ENCODE measurements around the gene WNT9A. TPM values are rescaled to one million over a fixed set of nuclear protein-coding genes. Genes with fewer than 3 reads are reported as not detected.

Gene WNT9A
- polyA plus RNA-seq, 1 of the 3 experiments (the other 2 are of a cell fraction), result 0.31 TPM

DNA sequence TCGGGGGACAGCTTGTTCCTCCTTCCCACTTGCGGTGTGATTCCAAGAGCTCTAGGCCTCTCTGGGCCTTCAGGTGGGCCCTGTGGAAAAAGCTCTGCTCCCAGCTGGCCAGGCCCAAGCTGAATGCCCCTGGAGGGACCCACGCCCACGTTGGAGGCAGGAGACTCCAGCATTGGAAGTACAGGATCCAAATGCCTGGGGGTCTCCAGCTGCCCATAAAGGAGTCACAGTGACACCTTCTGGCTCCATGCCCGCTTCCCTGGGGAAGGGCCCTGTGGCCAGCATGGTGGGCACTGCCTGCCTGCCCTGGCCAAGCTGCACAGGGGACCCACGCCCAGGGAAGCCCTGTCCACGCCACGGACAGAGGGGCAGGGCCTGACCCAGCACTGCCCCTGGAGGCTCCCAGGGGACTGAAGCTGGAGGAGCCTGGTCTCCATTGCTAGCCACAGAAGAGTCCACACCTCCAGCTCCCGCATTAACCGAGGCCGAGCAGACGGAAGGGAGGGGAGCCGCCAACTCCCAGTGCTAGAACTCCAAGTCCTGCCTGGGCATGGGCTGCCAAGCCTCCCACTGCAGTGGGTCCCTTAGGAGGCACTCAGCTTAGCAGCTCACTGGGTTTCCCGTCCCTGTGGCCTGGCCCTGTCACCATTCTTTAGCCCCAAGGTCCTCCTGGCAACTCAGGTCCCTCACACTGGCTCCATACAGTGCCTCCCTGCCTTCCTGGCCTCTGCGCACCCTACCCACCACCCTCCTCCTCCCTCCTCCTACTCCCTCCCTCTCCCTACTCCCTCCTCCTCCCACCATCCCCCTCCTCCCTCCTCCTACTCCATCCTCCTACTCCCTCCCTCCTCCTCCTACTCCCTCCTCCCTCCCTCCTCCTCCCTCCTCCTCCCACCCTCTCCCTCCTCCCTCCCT is 41.9 kb downstream of the WNT9A start:
- Histone ChIP-seq H3K4me2 (no peak overlapping the region), H3K36me3 (replicated peaks in 1 of 2; ENCODE audit: control insufficient read depth in 1 of 2, insufficient read depth in 2 of 2, low read length in 1 of 2) (no peaks in the 10 kb centered on the region), H3K9me2 (no peaks in the 10 kb centered on the region), H3K9ac (no peak overlapping the region), H3F3A (replicated peaks; ENCODE audit: insufficient read depth) (no peaks in the 10 kb centered on the region), H3K4me3 (ENCODE audit: low read depth in 2 of 2, low read length in 1 of 2) (no peak overlapping the region), H3K27ac (ENCODE audit: low read depth in 2 of 2, low read length in 1 of 2) (no peak overlapping the region), H3K27me3 (ENCODE audit: insufficient read depth) (no peaks in the 10 kb centered on the region), H2AFZ (ENCODE audit: low read depth) (no peak overlapping the region), H3K9me3 (no peaks in the 10 kb centered on the region), H3K79me2 (ENCODE audit: insufficient read depth) (no peaks in the 10 kb centered on the region), H4K20me1 (ENCODE audit: insufficient read depth) (no peaks in the 10 kb centered on the region), H3K4me1 (ENCODE audit: control insufficient read depth in 1 of 2, insufficient read depth in 2 of 2, low read depth in 1 of 2, low read length in 1 of 2) (no peaks in the 10 kb centered on the region)
- 61% methylated on average over 11 of the region's 15 CpGs for WGBS (ENCODE audit: low lambda C conversion rate)
- ChIA-PET POLR2A (no interaction called here), CTCF (interaction anchor here (1.1 kb wide), 1 partner anchor 40 kb away, joined by 4 read pairs; no protein-coding TSS in a partner anchor)
- DNase-seq, result no peak
- TF ChIP-seq MEF2A (IDR thresholded peaks at IDR 0.05; ENCODE audit: borderline replicate concordance, low read depth) (no peak), FOXM1 (IDR thresholded peaks at IDR 0.05; ENCODE audit: low read depth) (no peak), MXI1 (IDR thresholded peaks at IDR 0.05; ENCODE audit: low read depth, low read length) (no peak), RXRA (IDR thresholded peaks at IDR 0.05; ENCODE audit: borderline replicate concordance, low read depth) (no peak), RCOR1 (IDR thresholded peaks at IDR 0.05; ENCODE audit: low read length) (no peak), TEAD4 (IDR thresholded peaks at IDR 0.05; ENCODE audit: borderline replicate concordance, insufficient read depth) (no peak), GATA2 (CRISPR knock-in tag; IDR thresholded peaks at IDR 0.05) (no peak), JUND (IDR thresholded peaks at IDR 0.05) (no peak), RFX5 (IDR thresholded peaks at IDR 0.05; ENCODE audit: low read length) (no peak), FOXJ3 (CRISPR knock-in tag; IDR thresholded peaks at IDR 0.05) (no peak), ELF1 (IDR thresholded peaks at IDR 0.05) (no peak), SMC3 (IDR thresholded peaks at IDR 0.05; ENCODE audit: low read depth, low read length) (no peak), RAD21 (IDR thresholded peaks at IDR 0.05; ENCODE audit: low read length) (no peak), CHD2 (IDR thresholded peaks at IDR 0.05; ENCODE audit: low read length, partially characterized antibody) (no peak)
- TF ChIP-seq, protein P1, sequence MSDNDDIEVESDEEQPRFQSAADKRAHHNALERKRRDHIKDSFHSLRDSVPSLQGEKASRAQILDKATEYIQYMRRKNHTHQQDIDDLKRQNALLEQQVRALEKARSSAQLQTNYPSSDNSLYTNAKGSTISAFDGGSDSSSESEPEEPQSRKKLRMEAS (IDR thresholded peaks at IDR 0.05; ENCODE audit: low read depth), result no peak
- TF ChIP-seq, protein P2, sequence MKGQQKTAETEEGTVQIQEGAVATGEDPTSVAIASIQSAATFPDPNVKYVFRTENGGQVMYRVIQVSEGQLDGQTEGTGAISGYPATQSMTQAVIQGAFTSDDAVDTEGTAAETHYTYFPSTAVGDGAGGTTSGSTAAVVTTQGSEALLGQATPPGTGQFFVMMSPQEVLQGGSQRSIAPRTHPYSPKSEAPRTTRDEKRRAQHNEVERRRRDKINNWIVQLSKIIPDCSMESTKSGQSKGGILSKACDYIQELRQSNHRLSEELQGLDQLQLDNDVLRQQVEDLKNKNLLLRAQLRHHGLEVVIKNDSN (IDR thresholded peaks at IDR 0.05; ENCODE audit: borderline replicate concordance, low read depth), result no peak
- TF ChIP-seq, protein P3, sequence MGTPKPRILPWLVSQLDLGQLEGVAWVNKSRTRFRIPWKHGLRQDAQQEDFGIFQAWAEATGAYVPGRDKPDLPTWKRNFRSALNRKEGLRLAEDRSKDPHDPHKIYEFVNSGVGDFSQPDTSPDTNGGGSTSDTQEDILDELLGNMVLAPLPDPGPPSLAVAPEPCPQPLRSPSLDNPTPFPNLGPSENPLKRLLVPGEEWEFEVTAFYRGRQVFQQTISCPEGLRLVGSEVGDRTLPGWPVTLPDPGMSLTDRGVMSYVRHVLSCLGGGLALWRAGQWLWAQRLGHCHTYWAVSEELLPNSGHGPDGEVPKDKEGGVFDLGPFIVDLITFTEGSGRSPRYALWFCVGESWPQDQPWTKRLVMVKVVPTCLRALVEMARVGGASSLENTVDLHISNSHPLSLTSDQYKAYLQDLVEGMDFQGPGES (IDR thresholded peaks at IDR 0.05; ENCODE audit: low read depth, low read length), result no peak
- TF ChIP-seq, protein P4, sequence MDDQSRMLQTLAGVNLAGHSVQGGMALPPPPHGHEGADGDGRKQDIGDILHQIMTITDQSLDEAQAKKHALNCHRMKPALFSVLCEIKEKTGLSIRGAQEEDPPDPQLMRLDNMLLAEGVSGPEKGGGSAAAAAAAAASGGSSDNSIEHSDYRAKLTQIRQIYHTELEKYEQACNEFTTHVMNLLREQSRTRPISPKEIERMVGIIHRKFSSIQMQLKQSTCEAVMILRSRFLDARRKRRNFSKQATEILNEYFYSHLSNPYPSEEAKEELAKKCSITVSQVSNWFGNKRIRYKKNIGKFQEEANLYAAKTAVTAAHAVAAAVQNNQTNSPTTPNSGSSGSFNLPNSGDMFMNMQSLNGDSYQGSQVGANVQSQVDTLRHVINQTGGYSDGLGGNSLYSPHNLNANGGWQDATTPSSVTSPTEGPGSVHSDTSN (IDR thresholded peaks at IDR 0.05), result no peak
- TF ChIP-seq, protein P5, sequence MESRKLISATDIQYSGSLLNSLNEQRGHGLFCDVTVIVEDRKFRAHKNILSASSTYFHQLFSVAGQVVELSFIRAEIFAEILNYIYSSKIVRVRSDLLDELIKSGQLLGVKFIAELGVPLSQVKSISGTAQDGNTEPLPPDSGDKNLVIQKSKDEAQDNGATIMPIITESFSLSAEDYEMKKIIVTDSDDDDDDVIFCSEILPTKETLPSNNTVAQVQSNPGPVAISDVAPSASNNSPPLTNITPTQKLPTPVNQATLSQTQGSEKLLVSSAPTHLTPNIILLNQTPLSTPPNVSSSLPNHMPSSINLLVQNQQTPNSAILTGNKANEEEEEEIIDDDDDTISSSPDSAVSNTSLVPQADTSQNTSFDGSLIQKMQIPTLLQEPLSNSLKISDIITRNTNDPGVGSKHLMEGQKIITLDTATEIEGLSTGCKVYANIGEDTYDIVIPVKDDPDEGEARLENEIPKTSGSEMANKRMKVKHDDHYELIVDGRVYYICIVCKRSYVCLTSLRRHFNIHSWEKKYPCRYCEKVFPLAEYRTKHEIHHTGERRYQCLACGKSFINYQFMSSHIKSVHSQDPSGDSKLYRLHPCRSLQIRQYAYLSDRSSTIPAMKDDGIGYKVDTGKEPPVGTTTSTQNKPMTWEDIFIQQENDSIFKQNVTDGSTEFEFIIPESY (IDR thresholded peaks at IDR 0.05; ENCODE audit: borderline replicate concordance, low read depth), result no peak

Measured in SK-N-SH (cell line).